Gastrocnemius medialis (tissue), 4 donors: Measurements from ENCODE around the gene GAREM1. TPM values are rescaled to one million over a fixed set of nuclear protein-coding genes. Genes with fewer than 3 reads are reported as not detected.

Experiments
- ATAC-seq, 2 donors: fragments of 150-250 bp; one replicate each; pipeline ENCODE4 v1.9.1; 2016
- DNase-seq, 2 donors: peaks; one replicate each; pipeline ENCODE4 v3.0.0-alpha.2; 2019
- H3K27ac ChIP-seq, 4 donors: fragments of 200-600 bp; sonication (generic); 1 replicate in 1 of 4; 2 replicates in 3 of 4; pipeline ENCODE4 v1.5.1; 2016 to 2018; ENCODE audit warnings: mild to moderate bottlenecking in 2 of 4, moderate library complexity in 1 of 4
- H3K27me3 ChIP-seq, 3 donors: fragments of 200-600 bp; sonication (generic) in 2 of 3; 1 replicate in 1 of 3; 2 replicates in 2 of 3; pipeline versions ENCODE4 v1.5.1 to v1.6.0; 2016 to 2019; ENCODE audit warnings: mild to moderate bottlenecking in 1 of 3, moderate library complexity in 1 of 3
- H3K36me3 ChIP-seq, 2 donors: fragments of 200-600 bp; sonication (generic) in 1 of 2; one replicate each; pipeline ENCODE4 v1.5.1; 2017 to 2018
- H3K4me1 ChIP-seq, 2 donors: fragments of 200-600 bp; sonication (generic) in 1 of 2; one replicate each; pipeline ENCODE4 v1.5.1; 2016 to 2017; ENCODE audit warnings: mild to moderate bottlenecking in 2 of 2
- H3K4me3 ChIP-seq, 4 donors: fragments of 200-600 bp; sonication (generic) in 3 of 4; 1 replicate in 1 of 4; 2 replicates in 3 of 4; pipeline ENCODE4 v1.5.1; 2016 to 2019; ENCODE audit warnings: mild to moderate bottlenecking in 2 of 4
- H3K9me3 ChIP-seq, 3 donors: fragments of 200-600 bp; sonication (generic) in 2 of 3; 1 replicate in 1 of 3; 2 replicates in 2 of 3; pipeline ENCODE4 v1.5.1; 2016 to 2019
- POLR2A ChIP-seq, 2 donors: fragments of 450-650 bp; IDR thresholded peaks; one replicate each; pipeline ENCODE4 v1.6.1; 2017; ENCODE audit warnings: antibody characterized with exemption in 2 of 2, mild to moderate bottlenecking in 2 of 2, moderate library complexity in 2 of 2
- in situ Hi-C, 4 donors: fragments of 200-750 bp; cut with MboI; loops; one replicate each; pipeline versions ENCODE4 v1.15.0 to v1.8.0; 2017; ENCODE audit warnings: low sequenced_read_pairs in 4 of 4
- intact Hi-C: fragments of 100-400 bp; cut with DNase I; formaldehyde crosslinking; loops from one replicate; pipeline ENCODE4 v1.15.1; 2023; ENCODE audit warnings: low total_unique reads
- total RNA-seq, 4 donors: library from RNA; depleted of rRNA; stranded (reverse); fragments of >200 nt; gene quantifications; one replicate each; pipeline versions ENCODE4 v1.1.0 to v1.2.3, GENCODE V29; 2016
- TF ChIP-seq, protein P1 (sequence below), 5 experiments: fragments of 450-650 bp in 3 of 5; fragments of 200-600 bp in 2 of 5; sonication (generic) in 2 of 5; IDR thresholded peaks in 4 of 5; conservative IDR thresholded peaks in 1 of 5; 1 replicate in 4 of 5; 2 replicates in 1 of 5; pipeline ENCODE4 v1.5.1; 2016 to 2019; ENCODE audit warnings: antibody characterized with exemption in 5 of 5, mild to moderate bottlenecking in 3 of 5, moderate library complexity in 3 of 5

The GAREM1 gene
- total RNA-seq, 4 donors from 2014 or later, result 13.4 to 21.9 (median 16.4) TPM

DNA sequence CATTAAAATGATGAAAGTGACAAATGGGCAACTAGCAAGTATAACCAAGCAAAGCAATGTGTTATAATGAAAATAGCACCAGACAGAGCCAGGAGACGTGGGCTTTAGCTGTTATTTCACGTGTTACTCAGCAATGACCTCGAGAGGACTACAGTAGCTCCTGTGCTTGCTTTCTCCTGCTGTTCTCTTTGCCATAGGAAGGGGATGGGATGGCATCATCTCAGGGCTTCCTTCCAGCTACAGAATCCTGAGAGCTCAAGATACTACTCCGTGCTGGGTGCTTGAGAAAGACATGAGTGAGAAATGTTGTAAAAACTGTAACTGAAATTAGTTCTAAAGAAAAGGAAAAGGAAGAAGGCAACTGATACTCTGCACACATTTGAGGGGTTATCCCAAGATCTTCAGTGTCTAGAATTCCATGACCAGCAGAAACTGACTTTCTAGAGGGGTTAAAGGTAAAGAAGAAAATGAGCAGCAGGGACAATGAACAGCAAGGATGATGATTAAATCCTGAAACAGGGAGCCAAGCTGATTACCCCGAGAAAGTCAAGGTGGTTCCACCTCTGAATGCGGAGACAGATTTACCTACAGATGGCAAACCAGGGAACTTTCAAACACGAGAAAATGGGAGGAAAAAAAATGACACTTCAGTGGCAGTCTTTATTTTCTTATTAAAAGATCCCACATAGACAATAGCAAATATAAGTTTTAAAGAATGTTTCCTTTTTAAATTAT lies 33.4 kb downstream of the GAREM1 start:
- no peak for ATAC-seq
- Histone ChIP-seq H3K4me1 (peaks cover 20 to 33% of the 10 kb centered on the region in 2 donors), H3K4me3 (no peak overlapping the region), H3K27me3 (no peaks in the 10 kb centered on the region), H3K27ac (no peak overlapping the region), H3K9me3 (no peaks in the 10 kb centered on the region), H3K36me3 (no peaks in the 10 kb centered on the region)
- intact Hi-C loops (no loop called here), in situ Hi-C loops (no loop called here)
- TF ChIP-seq, protein P1, sequence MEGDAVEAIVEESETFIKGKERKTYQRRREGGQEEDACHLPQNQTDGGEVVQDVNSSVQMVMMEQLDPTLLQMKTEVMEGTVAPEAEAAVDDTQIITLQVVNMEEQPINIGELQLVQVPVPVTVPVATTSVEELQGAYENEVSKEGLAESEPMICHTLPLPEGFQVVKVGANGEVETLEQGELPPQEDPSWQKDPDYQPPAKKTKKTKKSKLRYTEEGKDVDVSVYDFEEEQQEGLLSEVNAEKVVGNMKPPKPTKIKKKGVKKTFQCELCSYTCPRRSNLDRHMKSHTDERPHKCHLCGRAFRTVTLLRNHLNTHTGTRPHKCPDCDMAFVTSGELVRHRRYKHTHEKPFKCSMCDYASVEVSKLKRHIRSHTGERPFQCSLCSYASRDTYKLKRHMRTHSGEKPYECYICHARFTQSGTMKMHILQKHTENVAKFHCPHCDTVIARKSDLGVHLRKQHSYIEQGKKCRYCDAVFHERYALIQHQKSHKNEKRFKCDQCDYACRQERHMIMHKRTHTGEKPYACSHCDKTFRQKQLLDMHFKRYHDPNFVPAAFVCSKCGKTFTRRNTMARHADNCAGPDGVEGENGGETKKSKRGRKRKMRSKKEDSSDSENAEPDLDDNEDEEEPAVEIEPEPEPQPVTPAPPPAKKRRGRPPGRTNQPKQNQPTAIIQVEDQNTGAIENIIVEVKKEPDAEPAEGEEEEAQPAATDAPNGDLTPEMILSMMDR (IDR thresholded peaks at IDR 0.05 in 4 of 5, conservative IDR thresholded peaks at IDR 0.05 in 1 of 5), result no peak
- no peak for TF ChIP-seq POLR2A (IDR thresholded peaks at IDR 0.05)
- DNase-seq, result no peak

DNA sequence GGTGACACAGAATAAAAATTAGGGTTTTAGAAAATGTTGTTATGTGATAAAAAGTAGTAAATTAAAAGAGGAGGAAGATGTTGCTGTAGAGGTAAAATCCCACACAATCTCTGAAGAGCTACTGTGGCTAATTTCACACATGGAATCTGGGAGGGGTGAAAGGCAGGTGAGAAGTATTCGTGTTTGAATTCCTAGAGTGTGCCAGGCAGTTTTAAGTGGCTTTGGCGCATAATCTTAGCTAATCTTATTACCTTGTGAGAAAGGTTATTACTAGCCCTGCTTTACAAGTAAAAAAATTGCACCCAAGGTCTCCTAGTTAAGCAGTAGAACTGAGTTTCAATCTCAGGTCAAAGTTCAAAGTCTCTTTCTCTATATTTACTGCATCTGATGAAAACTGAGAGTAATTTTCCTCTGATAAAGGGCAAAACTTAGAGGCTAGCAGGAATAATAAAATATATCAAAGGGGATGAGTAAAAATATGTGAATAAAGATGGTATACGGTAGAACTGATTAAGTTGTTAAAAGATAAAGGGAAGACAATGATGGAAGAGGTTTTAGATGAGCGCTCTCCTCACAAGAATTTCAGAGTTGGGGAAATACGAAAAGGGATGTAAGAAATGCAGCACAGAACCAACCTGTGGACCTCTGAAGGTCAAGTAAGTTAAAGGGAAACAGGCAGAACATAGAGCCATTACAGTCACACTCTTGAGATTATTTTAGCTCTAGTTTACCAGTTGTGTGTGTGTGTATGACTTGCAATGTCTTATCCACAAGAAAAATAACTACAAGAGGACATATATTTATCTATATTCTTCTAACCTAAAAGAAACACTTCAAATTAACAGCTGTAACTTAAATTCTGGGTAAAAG lies 34.8 kb downstream of the GAREM1 start:
- Histone ChIP-seq H3K27ac (no peak overlapping the region), H3K27me3 (no peaks in the 10 kb centered on the region), H3K36me3 (no peaks in the 10 kb centered on the region), H3K4me3 (no peak overlapping the region), H3K9me3 (no peaks in the 10 kb centered on the region), H3K4me1 (peaks cover 12 to 25% of the 10 kb centered on the region in 2 donors)
- no peak for ATAC-seq
- in situ Hi-C loops (no loop called here), intact Hi-C loops (no loop called here)
- TF ChIP-seq, protein P1 (IDR thresholded peaks at IDR 0.05 in 4 of 5, conservative IDR thresholded peaks at IDR 0.05 in 1 of 5), result no peak
- no peak for TF ChIP-seq POLR2A (IDR thresholded peaks at IDR 0.05)
- DNase-seq, result no peak

DNA sequence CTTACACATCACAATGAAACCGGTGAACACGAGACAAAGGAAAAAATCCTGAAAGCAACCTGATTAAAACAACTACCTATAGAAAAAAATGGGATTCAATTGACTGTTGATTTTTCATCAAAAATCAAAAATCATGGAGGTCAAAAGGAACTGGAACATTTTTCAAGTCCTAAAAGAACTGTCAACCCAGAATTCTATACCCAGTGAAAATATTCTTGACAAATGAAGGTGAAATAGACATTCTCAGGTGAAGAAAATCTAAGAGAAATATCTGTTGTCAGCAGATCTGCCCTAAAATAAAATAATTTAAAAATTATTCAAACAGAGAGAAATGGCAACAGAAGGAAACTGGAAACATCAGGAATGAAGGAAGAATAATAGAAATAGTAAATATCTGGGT lies 38.9 kb downstream of the GAREM1 start:
- no peak overlapping the region for H3K4me3 ChIP-seq
- H3K27ac ChIP-seq, result no peak overlapping the region
- no peak for TF ChIP-seq POLR2A (IDR thresholded peaks at IDR 0.05)
- TF ChIP-seq, protein P1 (IDR thresholded peaks at IDR 0.05 in 4 of 5, conservative IDR thresholded peaks at IDR 0.05 in 1 of 5), result no peak
- DNase-seq, result no peak
- H3K4me1 ChIP-seq, result peaks cover 28 to 40% of the 10 kb centered on the region in 2 donors
- in situ Hi-C loops, result no loop called here
- no peaks in the 10 kb centered on the region for H3K27me3 ChIP-seq
- no peaks in the 10 kb centered on the region for H3K36me3 ChIP-seq
- no peak for ATAC-seq
- no peaks in the 10 kb centered on the region for H3K9me3 ChIP-seq
- intact Hi-C loops, result no loop called here

DNA sequence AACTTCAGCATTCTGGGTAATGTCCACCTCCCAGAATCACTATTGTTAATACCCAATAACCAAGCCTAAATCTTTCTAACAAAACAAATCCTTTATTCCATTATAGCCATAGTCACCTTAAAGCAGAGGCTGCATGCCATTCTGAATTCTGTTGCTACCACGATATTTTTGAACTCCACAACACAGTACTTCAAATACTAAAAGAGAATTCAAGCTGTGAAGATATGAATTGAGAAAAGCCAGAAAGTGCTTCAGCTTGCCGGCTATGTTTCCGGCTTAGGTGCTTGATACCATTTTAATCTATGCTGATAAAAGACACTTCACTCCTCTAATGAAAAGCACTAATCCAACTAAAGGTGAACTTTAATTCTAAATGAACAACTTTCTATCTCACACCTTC lies 41.3 kb downstream of the GAREM1 start:
- in situ Hi-C loops, result no loop called here
- no peak for TF ChIP-seq POLR2A (IDR thresholded peaks at IDR 0.05)
- TF ChIP-seq, protein P1 (IDR thresholded peaks at IDR 0.05 in 4 of 5, conservative IDR thresholded peaks at IDR 0.05 in 1 of 5), result no peak
- Histone ChIP-seq H3K4me1 (peaks cover 28 to 46% of the 10 kb centered on the region in 2 donors), H3K27ac (no peak overlapping the region), H3K4me3 (no peak overlapping the region), H3K27me3 (no peaks in the 10 kb centered on the region), H3K9me3 (no peaks in the 10 kb centered on the region), H3K36me3 (no peaks in the 10 kb centered on the region)
- DNase-seq, result no peak
- ATAC-seq, result no peak
- intact Hi-C loops, result no loop called here
